Parathyroid adenoma (tissue), 2 donors: ENCODE measurements around the gene ARRDC1.

Source experiments
- H2AFZ ChIP-seq: fragments of 300-600 bp; sonication (generic); one replicate; pipeline ENCODE4 v1.7.0; 2017; ENCODE audit warnings: antibody characterized with exemption, mild to moderate bottlenecking
- H3K27ac ChIP-seq: fragments of 300-600 bp; sonication (generic); one replicate; pipeline ENCODE4 v1.7.0; 2017
- H3K27me3 ChIP-seq: fragments of 300-600 bp; sonication (generic); one replicate; pipeline ENCODE4 v1.7.0; 2017; ENCODE audit warnings: low read length; ENCODE audit not compliant: control insufficient read depth, insufficient read depth
- H3K36me3 ChIP-seq: fragments of 300-600 bp; sonication (generic); one replicate; pipeline ENCODE4 v1.7.0; 2017; ENCODE audit warnings: low read length; ENCODE audit not compliant: control insufficient read depth, insufficient read depth
- H3K4me1 ChIP-seq: fragments of 300-600 bp; sonication (generic); one replicate; pipeline ENCODE4 v1.7.0; 2017; ENCODE audit warnings: control low read depth
- H3K4me2 ChIP-seq: fragments of 300-600 bp; sonication (generic); one replicate; pipeline ENCODE4 v1.7.0; 2017; ENCODE audit warnings: low read length
- H3K4me3 ChIP-seq: fragments of 300-600 bp; sonication (generic); one replicate; pipeline ENCODE4 v1.7.0; 2017; ENCODE audit warnings: low read depth, low read length
- H3K79me2 ChIP-seq: fragments of 300-600 bp; sonication (generic); one replicate; pipeline ENCODE4 v1.7.0; 2017; ENCODE audit warnings: control low read depth
- H3K9ac ChIP-seq: fragments of 300-600 bp; sonication (generic); one replicate; pipeline ENCODE4 v1.7.0; 2017; ENCODE audit warnings: mild to moderate bottlenecking
- H3K9me3 ChIP-seq: fragments of 300-600 bp; sonication (generic); one replicate; pipeline ENCODE4 v1.7.0; 2017; ENCODE audit warnings: low read length; ENCODE audit not compliant: control insufficient read depth
- TF ChIP-seq, protein P1 (sequence below): fragments of 300-600 bp; sonication (generic); IDR thresholded peaks from one replicate; pipeline ENCODE4 v1.7.0; 2017; ENCODE audit warnings: antibody characterized with exemption, mild to moderate bottlenecking
- donor health status: primary hyperparathyroidism.

Gene ARRDC1

DNA sequence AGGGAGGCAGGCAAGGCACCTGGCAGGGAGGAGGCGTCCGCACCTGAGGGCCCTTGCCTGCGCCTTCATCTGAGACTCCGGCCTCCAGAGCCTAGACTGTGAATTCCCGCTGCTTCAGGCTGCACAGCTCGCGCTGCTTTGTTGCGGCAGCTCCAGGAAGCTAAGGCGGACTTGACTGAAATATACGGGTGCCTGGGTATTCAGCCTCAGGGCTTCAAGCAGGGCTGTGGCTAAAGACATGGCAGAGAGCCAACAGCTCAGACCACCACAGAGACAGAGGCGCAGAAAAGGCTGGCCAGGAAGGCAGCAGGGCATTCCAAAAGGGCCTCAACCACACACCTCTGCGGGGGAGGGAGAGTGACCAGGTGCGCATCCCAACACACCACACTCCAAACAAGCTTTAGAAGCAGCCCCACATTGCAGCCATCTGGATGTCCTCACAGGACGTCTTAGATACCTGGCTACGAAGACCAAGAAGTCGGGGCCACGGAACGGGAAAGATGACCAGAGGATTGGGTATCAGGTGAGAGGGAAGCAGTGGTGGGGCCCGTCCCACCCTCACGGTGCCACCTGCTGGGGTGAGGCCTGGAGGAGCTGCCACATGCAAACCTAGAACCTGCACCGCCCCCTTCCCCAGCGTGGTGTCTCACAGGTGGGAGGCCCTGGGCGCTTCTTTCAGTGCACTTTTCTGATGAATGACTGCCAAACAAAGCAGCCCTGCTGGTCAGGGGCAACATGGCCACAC, 25.1 kb upstream of the ARRDC1 start:
- Histone ChIP-seq H3K4me2 (no peak overlapping the region), H3K79me2 (peaks cover 8% of the 10 kb centered on the region), H3K27me3 (no peaks in the 10 kb centered on the region), H3K9ac (no peak overlapping the region), H3K4me3 (no peak overlapping the region), H3K36me3 (no peaks in the 10 kb centered on the region), H3K27ac (no peak overlapping the region), H3K9me3 (no peaks in the 10 kb centered on the region), H2AFZ (no peak overlapping the region), H3K4me1 (no peaks in the 10 kb centered on the region)
- TF ChIP-seq, protein P1, sequence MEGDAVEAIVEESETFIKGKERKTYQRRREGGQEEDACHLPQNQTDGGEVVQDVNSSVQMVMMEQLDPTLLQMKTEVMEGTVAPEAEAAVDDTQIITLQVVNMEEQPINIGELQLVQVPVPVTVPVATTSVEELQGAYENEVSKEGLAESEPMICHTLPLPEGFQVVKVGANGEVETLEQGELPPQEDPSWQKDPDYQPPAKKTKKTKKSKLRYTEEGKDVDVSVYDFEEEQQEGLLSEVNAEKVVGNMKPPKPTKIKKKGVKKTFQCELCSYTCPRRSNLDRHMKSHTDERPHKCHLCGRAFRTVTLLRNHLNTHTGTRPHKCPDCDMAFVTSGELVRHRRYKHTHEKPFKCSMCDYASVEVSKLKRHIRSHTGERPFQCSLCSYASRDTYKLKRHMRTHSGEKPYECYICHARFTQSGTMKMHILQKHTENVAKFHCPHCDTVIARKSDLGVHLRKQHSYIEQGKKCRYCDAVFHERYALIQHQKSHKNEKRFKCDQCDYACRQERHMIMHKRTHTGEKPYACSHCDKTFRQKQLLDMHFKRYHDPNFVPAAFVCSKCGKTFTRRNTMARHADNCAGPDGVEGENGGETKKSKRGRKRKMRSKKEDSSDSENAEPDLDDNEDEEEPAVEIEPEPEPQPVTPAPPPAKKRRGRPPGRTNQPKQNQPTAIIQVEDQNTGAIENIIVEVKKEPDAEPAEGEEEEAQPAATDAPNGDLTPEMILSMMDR, result no peak

DNA sequence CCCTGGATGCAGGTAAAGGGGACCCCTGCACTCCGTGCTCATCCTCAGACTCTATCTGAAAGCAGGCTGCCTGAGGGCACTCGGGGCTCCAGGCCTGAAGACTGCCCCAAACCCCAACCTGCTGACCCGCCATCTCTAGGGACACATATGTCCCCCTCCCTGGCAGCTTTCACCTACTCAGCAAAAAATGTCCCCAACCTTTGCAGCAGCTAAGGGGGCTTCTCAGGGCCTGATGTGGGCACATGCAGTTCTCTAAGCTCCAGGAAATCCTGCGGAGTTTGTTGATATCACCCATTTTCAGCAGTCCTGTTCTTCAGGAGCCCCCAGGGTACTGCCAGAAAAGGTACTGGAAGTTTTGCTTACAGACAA, 24.5 kb upstream of the ARRDC1 start:
- Histone ChIP-seq H3K4me3 (no peak overlapping the region), H3K4me1 (no peaks in the 10 kb centered on the region), H3K36me3 (no peaks in the 10 kb centered on the region), H2AFZ (no peak overlapping the region), H3K4me2 (no peak overlapping the region), H3K9me3 (no peaks in the 10 kb centered on the region), H3K27ac (no peak overlapping the region), H3K27me3 (no peaks in the 10 kb centered on the region), H3K79me2 (peaks cover 8% of the 10 kb centered on the region), H3K9ac (no peak overlapping the region)
- TF ChIP-seq, protein P1, result no peak

DNA sequence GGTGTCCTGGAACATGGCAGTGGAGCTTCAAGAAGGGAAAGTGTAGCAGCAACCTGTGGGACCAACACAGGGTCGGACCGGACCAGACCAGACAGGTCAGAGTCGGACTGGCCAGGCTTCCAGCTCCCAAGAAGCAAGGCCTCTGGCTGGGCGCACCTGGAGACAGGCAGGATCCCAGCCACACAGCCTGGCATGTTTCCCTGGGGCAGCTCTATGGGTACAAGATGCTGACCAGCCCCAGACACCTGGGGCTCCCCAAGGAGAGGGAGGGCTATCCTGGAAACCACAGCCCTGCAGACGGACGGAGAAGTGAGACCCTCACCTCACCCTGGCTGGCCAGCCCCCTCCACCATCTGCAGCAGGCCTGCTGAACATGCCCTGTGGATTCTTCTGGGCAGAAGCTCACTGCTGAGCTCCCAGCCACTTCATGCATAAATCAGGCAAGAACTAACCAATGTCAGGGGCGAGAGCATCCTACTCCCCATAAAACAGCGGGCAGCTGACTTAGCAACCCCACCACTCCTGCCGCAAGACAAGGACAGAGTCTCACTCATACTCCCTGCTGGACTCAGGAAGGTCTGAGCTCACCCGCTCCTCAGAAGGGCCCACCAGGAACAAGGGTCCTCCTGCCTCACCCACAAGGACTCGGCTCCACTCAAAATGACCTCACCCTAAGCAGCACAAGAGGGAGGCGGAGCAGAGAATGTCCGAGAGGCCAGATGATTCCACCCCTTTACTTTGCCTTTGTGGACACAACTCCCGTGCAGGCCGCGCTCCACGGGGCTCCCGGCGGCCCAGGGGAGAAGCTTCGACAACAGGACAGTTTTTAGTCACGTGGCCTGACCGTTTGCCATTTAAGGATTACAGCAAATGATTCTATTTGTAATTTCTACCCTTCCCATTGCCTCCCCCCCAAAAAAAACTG, 23.9 kb upstream of the ARRDC1 start:
- TF ChIP-seq, protein P1, result no peak
- no peak overlapping the region for H3K4me2 ChIP-seq
- H3K27ac ChIP-seq, result no peak overlapping the region
- no peaks in the 10 kb centered on the region for H3K36me3 ChIP-seq
- H3K4me3 ChIP-seq, result no peak overlapping the region
- H3K9ac ChIP-seq, result no peak overlapping the region
- no peaks in the 10 kb centered on the region for H3K9me3 ChIP-seq
- no peaks in the 10 kb centered on the region for H3K27me3 ChIP-seq
- H3K79me2 ChIP-seq, result peaks cover 8% of the 10 kb centered on the region
- no peaks in the 10 kb centered on the region for H3K4me1 ChIP-seq
- no peak overlapping the region for H2AFZ ChIP-seq

DNA sequence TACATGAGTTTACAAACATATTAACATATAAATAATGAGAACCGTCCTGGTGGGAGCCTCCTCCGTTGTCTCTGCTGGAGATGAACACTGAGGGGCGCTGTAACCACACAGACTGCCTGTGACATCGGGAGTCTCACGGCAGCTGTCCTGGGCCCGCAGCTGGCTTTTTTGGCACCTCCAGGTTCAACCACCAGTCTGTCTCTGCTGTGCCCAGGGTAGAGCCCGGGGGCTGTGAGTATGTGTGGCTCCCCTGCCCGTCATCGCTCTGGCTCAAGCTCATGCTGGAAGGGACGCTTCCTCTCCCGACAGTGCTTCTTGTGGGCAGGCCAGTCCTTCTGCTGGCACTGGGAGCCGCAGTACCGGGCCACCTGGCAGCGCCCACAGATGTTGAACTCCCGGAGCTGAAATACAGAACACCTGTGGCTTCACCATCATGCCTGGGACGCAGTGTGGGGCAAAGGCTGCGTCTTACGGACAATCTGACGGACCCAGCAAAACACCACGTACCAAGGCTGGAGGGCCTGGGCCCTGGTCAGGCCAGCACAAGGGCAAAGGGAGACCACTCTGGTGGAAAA, 23.1 kb upstream of the ARRDC1 start:
- no peaks in the 10 kb centered on the region for H3K4me1 ChIP-seq
- no peak overlapping the region for H3K27ac ChIP-seq
- TF ChIP-seq, protein P1, result no peak
- no peaks in the 10 kb centered on the region for H3K36me3 ChIP-seq
- no peak overlapping the region for H3K4me2 ChIP-seq
- no peaks in the 10 kb centered on the region for H3K27me3 ChIP-seq
- no peaks in the 10 kb centered on the region for H3K9me3 ChIP-seq
- no peak overlapping the region for H3K9ac ChIP-seq
- H3K79me2 ChIP-seq, result peaks cover 5% of the 10 kb centered on the region
- H2AFZ ChIP-seq, result no peak overlapping the region
- no peak overlapping the region for H3K4me3 ChIP-seq
